HG02852 (cell line): ENCODE measurements around the gene NTN1.

ENCODE experiments used
- ATAC-seq: cut with Tn5 transposase; IDR thresholded peaks from one replicate; pipeline ENCODE4 v1.9.1; 2021; ENCODE audit warnings: mild to moderate bottlenecking, moderate library complexity; ENCODE audit not compliant: unreplicated experiment

Gene NTN1

DNA sequence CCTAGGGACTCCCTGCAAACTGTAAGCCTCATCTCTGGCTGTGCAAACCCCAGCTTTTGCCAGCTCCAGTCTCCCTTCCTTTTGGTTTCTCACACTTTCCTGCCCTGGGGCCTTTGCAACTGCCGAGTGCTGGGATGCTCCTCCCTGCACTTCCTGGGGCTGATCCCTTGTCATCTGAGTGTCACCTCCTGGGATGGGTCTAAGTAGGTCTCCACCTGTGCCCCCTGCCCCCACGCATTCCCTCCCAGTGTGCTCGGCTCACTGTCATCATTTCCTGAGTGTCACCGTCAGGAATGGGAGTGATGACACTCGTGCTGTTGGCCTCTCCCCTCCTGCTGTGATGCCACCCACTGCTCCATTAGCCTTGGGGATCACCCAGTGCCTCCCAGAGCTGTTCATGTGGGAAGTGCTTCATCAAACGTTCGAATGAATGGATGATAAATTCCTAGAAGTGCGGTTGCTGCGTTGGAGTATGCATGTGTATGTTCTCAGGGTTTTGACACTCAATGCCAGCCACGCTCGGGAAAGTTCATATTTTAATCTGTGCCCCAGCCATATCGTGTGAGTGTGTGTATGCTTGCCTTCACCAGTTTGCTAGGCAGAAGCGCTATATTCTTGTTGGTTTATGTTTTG lies 189.9 kb downstream of the NTN1 start:
- ATAC-seq, result no peak

DNA sequence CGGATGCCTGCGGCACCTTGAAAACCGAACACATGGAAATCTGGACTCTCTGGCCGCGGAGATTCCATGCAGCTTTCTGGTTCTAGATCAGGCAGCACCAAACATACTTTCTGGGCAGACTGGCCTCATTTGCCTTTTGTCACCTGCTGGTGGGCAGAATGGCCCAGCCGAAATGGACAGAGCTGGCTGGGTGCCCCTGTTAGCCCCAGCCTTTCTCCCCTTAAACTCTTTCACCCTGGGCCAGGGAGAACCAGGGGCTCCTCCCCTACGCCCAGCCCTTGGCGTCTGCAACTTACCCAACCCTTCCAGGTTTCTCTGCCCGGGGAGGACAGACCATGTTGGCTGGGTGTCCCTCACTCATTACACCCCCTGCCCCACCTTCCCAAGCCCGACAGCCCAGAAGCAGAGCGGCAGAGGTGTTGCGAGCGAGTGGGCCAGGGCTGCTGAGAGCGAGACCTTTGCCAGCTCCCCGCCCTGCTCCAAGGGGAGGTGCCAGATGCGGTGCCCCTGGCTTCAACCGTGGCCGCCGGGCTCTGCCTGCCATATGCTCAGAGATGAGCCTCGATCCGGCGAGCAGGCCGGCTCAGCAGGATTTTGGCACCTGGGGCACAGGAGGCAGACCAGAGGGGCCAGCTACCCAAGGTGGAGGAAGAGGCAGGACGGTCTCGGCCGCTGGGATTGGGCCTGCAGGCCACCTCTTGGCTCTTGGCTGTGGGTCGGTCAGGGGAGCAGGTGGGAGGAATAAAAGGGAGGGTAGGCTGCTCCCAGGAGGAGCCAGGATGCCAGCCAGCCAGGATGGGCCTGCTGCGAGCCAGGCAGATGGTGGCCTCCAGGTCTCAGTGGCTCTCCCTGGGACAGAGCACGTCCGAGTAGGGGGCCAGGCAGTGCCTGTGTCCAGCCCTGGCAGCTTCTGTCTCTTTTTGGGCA lies 191.3 kb downstream of the NTN1 start:
- ATAC-seq, result no peak

DNA sequence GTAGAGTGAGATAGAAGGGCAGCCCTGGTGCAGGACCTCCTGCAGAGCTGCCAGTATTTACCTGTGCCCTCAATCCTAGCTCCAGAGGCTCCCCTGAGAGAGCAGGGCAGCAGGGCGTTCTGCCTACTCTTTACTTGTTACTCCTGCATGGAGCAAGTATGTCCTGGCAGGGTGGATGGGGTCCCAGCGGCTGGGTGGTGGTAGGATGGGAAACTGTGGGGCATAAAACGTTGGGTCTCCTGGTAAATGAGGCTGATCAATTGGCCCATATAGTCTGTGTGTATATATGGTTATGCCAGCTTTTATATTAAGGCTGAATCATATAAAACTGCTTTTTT lies 192.0 kb downstream of the NTN1 start:
- no peak for ATAC-seq

DNA sequence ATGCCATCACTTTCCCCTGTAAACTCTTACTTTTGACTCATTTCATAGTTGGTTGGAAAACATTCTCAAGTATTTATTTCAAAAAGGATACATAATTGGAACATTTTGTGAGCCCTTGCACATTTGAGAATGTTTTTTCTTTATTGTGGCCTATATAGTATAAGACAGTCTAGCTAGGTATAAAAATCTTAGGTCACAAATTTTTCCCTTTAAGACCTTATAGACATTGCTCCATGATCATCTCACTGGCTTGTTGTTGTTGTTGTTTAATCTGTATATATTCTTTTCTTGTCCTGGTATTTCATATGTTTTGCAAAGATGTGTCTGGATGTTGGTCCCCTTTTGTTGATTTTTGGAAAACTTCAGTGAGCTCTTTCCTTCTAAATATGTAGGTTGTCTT lies 194.2 kb downstream of the NTN1 start:
- ATAC-seq, result no peak

DNA sequence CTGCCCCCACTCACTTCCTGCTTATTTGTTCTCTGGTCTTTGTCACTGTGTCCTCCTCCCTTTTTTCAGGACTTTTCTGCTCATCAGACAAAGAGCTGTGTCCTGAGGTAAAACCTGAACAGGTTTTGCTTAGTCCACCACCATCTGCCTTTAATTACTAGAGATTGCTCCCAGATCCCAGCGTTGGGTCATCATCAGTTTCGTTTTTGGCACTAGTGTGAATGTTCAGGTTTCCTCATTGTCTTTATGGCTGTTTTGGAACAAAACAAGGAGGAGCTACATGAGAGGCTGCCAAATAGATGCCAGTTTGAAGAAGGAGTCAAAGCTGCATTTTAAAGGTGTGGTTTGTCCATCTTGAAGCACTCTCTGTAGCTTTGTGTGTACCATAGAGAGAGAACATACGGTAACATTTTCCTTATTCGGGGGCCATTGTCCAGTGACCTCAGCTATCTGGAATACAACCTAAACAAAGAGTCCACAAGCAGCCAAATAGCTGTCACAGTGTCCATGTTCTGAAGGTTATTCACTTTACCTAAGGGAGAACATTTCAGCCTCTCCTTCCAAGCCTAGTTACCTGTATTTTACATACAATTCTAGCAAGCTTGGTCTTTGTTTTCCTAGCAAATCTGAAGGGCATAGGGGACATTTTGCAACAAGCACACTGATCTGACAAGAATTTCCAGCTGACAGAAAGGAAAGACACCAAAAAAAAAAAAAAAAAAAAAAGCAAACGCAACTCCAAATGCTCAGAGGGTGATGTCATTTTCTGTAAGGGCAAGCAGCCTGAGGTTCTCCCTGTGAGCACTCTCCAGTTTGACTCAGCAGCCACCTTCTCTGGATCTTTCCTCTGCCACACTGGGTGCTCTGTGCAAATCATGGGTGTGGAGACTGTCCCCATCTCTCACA lies 196.1 kb downstream of the NTN1 start:
- no peak for ATAC-seq

DNA sequence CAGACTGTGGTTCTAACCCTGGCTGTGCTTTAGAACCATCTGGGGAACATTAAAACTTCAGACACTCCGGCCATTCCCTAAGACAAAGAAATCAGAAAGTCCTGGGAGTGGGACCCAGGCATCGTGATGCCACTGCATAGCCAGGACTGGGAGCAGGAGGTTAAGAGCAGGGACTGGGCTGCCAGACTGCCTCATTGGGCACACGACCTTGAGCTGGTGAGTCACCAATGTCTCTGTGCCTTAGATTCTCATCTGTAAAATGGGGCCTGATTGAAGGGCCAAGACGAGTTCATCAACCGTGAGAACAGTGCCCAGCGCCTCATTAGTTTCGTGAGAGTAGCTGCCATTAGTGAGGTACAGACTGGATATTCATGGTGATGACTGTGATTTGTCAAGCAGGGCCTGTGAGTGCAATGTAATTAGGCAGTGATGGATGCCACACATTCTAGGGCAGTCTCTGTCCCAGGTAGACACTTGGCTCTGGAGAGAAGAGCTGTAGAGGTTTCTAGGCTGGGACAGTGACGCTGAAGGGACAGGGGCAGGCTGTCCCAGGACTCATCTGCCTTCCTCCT lies 196.8 kb downstream of the NTN1 start:
- ATAC-seq, result no peak

DNA sequence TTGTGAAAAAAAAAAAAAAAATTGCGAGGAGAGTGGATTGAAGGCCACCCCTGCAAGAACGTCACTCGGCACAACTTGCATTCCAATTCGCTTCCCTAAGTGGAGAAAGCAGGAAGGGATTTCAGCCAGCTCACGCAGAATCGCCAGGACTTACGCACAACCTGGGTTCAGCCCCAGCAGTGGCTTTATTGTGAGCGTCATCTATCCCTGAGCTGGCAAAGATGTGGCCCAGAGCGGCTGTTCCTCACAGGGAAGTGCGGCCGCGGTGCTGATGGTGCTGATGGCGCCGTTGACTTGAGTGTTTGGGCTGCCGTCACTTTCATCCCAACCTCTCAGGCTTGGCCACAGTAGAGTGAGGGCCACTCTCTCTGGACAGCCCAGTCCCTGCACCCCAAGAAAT lies 197.6 kb downstream of the NTN1 start:
- ATAC-seq, result no peak

DNA sequence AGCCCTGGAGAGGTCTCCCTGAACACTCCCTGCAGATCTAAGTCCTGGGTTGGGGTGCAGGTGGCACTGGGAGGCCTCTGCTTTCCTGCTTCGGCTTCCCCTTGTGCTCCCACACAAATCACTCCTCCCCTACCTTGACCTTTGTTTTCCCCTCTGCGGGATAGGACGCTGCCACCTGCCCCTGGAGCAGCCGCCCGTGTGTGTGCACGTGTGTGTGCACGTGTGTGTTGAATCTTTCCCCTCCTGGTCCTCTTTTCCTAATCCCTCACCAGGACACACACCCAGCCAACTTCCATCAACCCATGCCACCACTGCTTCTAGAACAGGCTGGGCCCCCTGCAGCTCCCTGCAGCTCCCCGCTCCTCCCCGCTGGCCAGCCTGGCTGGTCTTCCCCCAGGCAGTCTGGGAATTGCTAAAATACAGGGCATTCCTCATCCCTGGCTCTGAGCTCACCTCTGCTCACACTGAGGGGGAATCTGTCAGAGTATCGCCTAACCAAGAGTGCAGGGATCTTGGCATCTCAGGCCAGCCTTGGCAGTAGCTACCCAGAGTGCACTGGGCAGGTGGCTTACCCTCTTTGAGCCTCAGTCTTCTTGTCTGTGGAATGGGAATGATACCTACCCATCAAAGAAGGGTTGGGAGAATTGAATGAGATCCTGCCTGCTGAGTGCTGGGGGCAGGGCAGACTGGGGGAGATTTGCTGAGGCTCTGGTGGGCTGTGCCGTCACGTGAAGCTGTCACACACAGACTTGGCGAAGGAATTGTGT lies 198.5 kb downstream of the NTN1 start:
- ATAC-seq, result no peak

DNA sequence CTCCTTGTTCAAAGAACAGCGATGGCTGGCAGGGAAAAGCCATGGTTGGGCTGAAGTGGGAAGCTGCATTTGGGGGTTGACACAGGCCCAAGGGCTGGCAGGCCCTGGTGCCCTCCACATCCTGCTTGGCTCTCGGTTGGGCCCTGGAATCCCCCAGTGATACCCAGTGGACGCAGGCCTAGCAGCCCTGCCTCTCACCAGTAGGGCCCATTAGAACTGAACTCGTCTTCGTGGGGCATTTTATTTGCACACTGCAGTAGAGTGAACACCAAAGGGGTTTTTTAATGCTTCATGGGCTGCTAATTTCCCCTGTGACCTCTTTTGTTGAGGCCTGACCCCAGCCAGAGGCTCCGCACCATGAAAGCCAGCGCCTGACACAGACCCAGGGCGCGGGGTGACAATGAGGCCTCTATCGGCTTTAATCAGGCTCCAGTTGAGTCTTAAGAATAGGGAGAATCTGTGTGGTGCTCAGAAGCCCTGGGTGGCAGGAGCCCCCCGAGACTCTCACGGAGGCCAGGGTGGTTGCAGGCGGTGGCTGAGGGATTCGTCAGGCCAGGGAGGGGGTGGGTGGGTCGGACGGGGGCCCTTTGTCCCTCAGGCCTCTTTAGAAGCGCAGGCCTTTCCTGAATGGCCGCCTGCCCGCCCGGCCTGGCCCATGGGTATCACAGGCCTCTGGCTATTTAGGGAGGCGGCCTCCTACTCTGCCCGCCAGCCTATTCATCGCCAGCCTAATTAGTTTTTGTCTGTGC lies 199.3 kb downstream of the NTN1 start:
- no peak for ATAC-seq

DNA sequence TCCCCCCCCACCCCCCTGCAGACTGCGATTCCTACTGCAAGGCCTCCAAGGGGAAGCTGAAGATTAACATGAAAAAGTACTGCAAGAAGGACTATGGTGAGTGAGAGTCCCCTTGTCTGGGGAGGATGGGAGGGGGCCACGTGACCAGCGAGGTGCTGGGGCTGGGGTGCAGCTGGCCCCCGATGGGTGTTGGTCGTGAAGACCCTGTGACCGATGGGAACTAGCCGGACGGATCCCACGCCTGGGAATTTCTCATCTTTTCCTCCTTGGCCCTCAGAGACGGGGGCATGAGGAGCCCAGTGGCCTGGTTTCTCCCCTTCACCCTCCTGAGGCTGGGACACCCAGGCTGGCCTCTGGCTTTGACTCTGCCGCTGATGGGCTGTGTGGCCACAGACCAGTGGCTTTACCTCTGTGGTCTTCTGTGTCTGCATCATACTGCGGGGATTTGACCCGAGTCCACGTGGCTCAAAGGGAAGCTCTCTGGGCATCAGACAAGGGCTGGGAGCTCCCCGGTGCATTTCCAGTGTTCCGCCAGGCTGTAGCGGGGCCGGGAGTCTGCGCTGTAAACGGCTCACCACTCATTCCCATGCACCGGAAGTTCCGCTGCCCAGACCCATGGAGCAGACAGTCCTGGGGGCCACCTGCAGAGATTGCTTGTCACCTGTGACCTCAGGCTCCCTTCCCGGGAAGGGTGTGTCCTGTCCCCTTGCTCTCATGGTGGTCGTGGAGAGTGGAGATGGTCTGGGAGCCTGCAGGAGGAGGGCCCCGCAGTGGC lies 200.0 kb downstream of the NTN1 start:
- ATAC-seq, result no peak

DNA sequence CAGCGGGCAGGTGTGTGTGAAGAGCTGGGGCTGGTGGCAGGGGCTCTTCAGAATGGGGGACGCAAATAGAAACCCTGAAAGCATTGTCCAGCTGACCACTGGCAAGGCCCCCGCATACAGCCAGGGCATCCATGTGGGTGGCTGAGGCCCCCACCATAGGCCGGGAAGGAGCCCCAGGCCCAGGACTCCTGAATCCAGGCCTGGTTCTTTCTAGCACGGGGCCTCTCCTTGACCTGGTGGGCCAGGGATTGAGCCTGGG lies 200.5 kb downstream of the NTN1 start:
- no peak for ATAC-seq

DNA sequence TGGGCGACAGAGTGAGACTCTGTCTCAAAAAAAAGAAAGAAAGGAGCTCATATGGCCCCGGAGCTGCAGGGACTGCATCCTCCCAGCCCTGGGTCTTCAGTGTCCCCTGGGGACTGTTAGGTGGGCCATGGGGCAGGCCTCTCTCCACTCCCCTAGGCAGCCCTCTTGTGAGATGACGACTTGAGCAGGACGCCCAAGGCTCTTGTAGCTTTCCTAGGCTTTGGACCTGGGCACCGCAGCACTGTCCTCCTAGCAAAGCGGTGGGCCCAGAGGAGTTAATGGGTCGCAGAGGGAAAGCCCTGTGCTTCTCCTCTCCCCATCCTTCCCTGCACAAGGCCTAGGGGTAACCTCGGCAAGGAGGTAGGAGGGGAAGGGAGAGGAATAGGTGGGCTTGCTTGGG lies 202.2 kb downstream of the NTN1 start:
- no peak for ATAC-seq

DNA sequence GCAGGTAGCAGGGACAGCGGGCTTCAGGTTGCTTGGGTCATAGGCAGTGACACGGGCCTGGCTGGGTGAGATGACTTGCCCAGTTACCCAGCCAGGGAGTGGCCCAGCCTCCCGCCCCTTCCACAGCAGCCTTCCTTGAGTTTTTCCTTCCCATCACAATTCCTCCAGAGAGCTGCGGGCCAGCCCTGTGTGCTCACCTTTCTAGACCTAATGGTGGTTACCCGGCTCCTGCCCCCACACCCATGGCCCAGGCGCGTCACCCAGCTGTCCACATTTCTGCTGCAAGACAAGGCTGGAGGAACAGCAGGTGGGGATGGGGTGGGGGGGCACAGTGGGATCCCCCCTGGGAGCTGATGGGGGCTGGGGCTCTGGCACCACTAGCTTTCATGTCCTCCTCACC lies 203.2 kb downstream of the NTN1 start:
- no peak for ATAC-seq

DNA sequence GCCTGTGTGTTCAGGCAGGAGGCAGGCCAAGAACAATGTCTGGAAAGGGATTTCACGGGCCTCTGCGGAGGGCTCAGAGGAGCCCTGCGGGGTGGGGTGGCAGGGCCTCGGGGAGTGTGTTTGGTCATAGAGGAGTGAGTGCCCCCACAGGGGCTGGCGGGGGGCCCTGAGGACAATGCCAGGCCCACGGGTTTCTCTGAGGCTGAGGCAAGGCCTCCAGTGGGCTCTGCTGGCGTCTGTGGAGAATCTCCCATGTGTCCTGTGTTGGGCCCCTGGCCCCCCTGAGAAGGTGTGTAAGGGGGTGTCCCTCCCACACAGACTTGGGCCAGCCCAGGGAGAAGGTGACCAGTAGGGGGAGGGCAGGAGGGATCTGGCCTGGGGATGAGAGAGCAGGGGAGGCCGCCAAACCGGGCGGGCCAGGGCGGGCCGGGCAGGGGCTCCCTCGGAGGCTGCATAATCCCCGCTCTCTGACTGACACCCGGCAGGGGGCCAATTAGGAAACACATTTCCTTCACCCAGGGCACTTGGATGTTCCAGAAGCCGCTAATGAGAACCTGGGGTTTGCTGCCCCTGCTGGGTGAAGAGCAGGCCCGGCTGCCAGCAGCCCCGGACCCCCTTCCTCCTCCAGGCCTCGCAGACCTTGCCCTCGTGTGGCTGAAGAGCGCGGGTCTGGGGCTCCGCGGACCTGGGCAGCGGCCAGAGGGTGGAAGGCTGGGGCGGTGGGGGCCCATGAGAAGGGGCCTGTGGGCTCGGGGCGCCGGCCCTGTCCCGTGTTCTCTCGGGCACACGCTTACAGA lies 204.2 kb downstream of the NTN1 start:
- no peak for ATAC-seq

DNA sequence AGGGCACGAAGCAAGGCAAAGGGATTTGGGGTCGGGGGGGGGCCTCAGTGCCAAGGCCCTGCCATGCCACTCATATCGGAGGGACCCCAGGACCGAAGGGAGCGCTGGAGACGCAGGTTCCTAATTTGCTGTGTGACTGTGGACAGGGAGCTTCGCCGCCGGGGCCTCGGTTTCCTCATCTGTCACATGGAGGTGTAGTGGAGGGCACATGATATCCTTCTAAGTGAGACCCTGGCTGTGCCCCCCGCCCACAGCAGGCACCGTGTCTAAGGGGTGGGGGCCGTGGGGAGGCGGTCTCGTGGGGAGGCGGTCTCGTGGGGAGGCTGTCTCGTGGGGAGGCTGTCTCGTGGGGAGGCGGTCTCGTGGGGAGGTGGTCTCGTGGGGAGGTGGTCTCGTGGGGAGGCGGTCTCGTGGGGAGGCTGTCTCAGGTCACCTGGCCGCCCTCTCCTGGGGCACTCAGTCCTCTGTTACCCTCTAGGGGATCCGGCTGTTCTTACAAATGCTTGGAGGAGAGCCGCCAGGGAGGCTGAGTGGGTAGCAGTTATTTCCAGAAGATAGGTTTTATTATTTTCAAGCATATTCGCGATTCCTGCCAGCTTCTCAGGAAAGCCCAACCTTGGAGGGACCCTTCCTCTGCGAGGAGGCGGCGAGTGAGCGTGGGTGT lies 205.0 kb downstream of the NTN1 start:
- no peak for ATAC-seq

DNA sequence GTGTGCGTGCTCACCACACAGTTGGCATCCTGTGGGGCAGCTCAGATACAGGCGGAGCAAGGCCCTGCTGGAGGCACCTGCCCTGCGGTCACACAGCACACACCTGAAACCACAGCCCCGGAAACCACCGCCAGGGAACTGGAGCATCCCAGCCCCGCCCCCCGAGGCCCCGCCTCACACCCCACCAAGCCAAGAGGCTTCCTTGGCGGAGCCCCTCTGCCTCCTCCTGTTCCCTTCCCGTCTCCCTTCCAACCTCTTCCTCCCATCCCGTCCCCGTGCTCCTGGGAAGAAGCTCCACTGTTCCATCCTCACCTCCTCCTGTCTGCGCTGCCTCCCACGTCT lies 205.5 kb downstream of the NTN1 start:
- ATAC-seq, result no peak

DNA sequence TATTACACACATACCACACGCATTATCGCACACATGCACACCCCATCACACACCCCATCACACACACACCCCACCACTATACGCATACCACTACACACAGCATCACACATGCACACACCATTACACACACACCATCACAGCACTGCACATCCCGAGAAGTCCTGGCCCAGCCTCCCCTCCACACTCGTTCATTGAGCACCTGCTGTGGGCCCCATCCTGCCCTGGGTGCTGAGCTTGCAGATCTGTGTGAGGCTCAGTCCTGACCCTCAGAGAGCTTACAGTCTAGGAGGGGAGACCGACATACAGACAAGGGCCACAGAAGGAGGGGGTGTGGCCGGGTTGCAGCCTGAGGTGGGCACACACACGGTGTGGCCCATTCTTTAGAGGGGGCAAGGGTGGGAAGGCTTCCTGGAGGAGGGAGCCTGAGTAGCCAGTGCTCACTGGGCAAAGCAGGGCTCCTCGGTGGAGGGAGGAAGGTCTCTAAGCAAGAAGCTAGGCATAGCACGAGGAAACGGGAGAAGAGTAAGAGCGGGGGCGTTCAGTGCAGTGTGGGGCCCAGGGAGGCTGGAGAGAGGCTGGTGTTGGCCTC lies 206.6 kb downstream of the NTN1 start:
- ATAC-seq, result no peak
